Measurements from ENCODE around the gene TJP1. TPM values are rescaled to one million over a fixed set of nuclear protein-coding genes. Genes with fewer than 3 reads are reported as not detected.

The TJP1 gene
- total RNA-seq, 1 donor: 95.3 TPM

- peak; percentile 42 for DNase-seq (ENCODE audit: low read depth)
Measured at GRCh38 chr15:29690765-29691475, 131.3 kb downstream of the TJP1 start.

GRCh38 chr15:29689287-29689986 lies 132.8 kb downstream of the TJP1 start:
- TF ChIP-seq CTCF (IDR thresholded peaks at IDR 0.05; ENCODE audit: insufficient read depth, low read length): no peak
- no peak overlapping the region for H3K4me3 ChIP-seq (ENCODE audit: low read depth, low read length)
- DNase-seq (ENCODE audit: low read depth): no peak

More at GRCh38 chr15:29690765-29691475, 131.3 kb downstream of the TJP1 start:
- no peak for TF ChIP-seq CTCF (IDR thresholded peaks at IDR 0.05; ENCODE audit: insufficient read depth, low read length)
- no peak overlapping the region for H3K4me3 ChIP-seq (ENCODE audit: low read depth, low read length)

DNA sequence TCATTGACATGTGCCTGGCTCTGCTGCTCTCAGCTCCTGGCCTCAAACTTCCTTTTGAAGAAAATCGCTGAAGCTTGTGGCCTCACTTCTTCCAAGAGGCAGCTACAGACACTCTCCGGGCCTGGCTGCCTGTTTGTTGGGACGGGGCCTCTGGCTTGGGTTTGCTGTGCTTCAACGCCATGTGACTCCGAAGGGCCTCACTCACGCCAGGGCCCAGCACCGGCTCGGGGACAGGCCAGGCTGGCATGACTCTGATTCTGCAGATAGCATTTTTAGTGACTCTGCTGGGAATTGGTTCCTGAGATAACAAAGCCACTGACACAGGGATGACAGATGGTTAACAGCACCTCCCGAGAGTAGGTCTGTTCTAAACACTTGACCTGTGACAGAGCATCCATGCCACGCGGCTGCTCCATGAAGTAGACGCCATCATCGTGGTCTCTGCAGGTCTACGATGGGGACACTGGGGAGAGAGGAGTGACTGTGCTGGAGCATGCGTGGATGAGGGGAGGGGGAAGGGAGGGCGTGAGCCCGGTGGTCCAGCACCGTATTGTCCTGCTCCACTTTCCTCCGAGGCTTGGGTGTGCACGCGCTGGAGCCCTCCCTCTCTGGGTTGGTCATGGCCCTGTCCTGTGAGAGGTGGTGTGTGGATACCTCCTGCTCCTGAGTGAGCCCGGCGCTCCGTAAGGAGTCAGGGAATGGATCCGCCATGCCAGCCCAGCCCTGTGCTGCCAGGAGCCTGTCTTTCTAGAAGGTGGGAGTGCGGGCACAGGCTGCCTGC lies 133.6 kb downstream of the TJP1 start:
- no peak for TF ChIP-seq CTCF (IDR thresholded peaks at IDR 0.05; ENCODE audit: insufficient read depth, low read length)
- H3K4me3 ChIP-seq (ENCODE audit: low read depth, low read length): no peak overlapping the region
- no peak for DNase-seq (ENCODE audit: low read depth)

- no peak overlapping the region for H3K4me3 ChIP-seq (ENCODE audit: low read depth, low read length)
- TF ChIP-seq CTCF (IDR thresholded peaks at IDR 0.05; ENCODE audit: insufficient read depth, low read length): no peak
- DNase-seq (ENCODE audit: low read depth): no peak
Measured at GRCh38 chr15:29687939-29688505, 134.2 kb downstream of the TJP1 start.

DNA sequence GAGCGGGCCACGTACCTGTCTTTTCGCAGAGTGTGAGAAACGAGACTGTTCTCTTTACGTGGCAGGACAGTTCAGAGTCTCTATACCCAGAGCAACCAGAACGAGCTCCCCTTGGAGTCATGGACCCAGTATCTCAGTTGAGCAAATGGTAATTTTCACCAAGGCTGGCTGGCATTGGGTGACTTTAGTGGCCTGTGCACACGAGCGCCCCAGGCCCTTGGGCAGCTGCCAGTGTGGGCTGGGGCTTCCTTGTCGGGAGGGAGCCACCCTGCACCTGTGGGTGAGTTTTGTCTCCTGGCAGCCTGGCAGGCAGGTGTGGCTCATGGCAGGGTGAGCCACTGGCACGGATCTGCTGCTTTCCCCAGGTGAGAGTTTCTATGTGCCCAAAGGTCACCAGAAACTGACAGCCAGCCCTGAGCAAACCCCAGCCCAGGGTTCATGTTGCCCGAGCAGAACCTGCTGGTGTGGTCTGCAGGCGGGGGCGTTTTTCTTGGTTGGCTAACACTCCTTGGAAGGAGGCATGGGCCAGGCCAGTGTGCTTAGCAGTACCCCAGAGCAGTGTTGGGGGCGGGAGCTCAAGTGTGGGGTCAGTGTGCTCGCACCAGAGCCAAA lies 135.0 kb downstream of the TJP1 start:
- no peak overlapping the region for H3K4me3 ChIP-seq (ENCODE audit: low read depth, low read length)
- no peak for DNase-seq (ENCODE audit: low read depth)
- TF ChIP-seq CTCF (IDR thresholded peaks at IDR 0.05; ENCODE audit: insufficient read depth, low read length): no peak

Measured in fibroblast of the aortic adventitia (primary cell).